Suppressor macrophage treated with lipopolysaccharide for 4 hours (primary cell): ENCODE data around the gene PI16.

Experiments
- DNase-seq: peaks from one replicate; pipeline ENCODE4 v3.0.0-alpha.2; 2020

Gene PI16, protein sequence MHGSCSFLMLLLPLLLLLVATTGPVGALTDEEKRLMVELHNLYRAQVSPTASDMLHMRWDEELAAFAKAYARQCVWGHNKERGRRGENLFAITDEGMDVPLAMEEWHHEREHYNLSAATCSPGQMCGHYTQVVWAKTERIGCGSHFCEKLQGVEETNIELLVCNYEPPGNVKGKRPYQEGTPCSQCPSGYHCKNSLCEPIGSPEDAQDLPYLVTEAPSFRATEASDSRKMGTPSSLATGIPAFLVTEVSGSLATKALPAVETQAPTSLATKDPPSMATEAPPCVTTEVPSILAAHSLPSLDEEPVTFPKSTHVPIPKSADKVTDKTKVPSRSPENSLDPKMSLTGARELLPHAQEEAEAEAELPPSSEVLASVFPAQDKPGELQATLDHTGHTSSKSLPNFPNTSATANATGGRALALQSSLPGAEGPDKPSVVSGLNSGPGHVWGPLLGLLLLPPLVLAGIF

DNA sequence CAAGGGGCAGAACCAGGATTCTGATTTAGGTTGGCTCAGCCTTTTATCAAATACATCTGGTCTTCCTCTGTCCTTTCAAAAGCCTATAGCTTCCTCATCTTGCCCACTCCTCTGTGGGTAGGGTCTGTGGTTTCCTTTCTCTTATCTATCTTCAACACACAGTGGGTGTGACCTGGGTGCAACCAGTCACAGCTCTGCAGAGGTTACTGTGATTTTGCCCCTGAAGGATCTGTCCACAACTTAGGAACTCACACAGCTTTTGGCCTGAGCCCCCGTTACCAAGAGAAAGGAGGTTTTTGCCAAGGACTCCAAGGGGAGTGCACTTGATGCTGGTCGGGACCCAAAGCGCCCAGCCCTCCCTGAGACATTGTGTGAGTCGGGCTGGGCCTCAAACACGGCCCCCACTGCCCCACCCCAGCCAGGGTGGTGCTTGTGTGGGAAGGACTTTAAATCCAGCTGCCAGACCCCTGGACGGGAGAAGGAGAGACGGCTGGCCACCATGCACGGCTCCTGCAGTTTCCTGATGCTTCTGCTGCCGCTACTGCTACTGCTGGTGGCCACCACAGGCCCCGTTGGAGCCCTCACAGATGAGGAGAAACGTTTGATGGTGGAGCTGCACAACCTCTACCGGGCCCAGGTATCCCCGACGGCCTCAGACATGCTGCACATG lies at the start of gene PI16:
PI16 (plus strand) TSS at position 477 of the 670 bp plus-strand sequence; CDS start at position 500, 23 bp downstream.
- DNase-seq = no peak

DNA sequence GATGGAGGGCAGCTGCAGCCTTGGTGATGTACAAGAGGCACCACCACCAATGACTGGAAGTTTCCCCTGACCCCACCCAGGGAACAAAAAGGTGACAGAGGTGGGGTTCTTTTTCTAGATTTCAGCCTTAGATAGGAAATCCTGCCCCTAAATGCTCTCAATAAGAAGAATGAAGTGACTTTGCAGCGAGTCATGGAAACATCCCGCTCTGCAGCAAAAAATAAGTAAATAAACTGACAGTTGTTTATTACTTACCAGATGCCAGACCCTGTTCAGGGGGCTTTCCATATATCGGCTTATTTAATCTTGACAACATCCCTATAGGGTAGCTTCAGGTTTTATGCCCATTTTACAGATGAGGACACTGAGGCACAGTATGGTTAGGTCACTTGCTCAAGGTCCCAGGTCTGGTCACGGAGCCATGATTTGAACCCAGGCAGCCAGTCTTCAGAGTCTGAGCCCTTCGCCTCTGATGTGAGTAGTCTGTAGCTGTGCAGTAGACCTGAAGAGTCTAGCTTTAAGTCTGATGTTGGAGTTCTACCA lies 49.6 kb upstream of the PI16 start:
- no peak for DNase-seq

DNA sequence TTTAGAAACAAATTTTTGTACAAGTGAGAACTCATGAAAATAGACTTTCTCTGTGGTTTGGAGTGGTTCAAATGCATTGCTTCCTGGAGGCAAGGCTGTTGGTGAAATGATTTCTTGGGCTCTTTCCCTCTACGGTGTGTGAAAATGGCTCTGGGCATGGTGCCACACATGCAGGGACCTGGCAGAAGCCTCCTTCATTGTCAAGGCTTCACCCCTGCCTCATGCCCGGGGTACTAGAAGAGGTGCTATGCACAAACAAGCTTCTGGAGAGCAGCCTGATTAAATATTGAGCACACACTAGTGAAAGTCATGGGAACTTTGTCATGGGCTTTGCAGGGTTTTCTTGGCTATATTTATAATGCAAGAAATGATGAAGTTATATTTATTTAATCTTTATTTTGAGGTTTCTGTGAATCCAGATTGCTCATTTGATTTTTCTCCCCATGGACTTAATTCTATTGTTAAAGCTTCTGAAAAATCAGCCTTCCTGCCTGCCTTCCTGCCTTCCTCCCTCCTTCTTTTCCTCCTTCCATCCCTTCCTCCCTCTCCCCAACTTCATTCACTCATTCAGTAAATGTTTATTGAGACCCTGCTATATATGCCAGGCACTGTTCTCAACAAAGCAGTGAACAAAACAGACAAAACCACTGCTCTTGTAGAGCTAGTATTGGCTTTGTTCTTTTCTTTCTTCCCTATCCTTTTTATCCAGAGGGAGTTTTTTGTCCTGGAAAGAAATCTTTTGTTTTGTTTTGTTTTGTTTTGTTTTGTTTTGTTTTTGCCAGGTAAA lies 47.8 kb upstream of the PI16 start:
- DNase-seq = no peak

DNA sequence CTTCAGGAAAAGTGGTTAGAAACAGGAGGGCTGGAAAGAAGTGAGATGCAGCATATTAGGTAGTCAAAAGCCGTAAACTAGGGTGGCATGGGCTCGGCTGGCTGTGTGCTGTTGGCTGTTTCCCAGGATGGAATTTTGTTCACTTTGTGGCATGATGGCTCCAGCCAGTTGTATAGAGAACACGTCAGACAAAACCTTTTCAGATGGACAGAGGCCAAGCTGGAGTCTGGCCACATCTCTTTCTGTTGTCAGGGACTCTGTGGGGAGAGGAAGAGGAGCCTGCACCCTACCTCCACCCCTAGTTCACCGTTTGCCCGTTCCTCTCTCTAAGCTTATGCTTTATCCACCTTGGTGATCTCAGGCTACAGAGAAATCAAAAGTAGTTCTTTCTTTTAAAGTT lies 46.8 kb upstream of the PI16 start:
- no peak for DNase-seq

DNA sequence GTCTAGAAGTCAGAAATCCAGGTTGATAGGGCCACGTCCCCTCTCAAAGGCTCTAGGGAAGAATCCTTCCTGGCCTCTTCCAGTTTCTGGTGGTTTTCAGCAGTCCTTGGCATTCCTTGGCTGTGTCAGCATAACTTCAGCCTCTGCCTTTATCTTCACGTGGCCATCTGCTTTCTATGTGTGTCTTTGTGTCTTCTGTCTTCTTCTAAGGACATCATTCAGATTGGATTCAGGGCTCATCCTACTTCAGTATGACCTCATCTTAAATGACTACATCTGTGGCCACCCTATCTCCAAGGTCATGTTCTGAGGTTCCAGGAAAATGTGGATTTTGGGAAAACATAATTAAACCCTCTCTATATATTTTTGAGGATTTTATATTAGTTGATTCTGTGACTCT lies 45.8 kb upstream of the PI16 start:
- DNase-seq = no peak

DNA sequence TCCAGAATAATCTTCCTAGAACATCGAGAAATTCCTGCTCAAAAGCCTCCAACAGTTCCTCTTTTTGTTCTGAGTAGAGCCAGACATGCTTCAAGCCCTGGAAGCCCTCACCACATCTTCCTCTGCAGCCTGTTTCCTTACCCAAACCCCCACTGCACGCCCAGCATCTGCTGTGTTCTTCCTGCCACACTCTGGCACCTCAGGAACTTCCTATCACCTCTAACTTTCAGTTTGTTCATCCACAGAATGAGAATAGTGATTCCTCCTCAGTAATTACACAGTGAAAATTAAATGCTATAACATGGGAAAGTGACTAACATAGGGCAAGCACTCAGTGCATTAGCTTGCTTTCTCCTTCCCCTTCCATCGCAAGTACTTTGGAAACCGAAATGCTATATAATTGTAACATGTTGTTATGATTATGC lies 42.5 kb upstream of the PI16 start:
- peak; percentile 33 for DNase-seq

DNA sequence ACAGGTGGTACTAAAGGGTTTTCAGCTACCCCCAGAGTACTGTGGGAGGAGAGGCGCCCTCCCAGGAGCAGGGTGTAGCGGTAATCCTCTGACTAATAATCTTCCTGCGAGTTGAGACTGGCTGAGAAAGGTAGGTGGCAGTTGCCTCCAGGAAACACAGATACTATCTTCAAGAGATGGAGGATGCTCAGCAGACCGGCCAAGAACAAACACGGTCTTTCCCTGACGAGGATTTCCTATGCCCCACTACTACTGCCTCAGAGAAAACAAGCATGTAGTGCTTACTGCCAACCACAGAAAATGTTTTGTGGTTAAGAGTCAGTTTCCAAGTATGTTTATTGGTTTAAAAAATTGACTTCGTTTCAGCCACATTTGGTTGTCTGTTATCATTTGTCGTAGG lies 42.0 kb upstream of the PI16 start:
- no peak for DNase-seq

DNA sequence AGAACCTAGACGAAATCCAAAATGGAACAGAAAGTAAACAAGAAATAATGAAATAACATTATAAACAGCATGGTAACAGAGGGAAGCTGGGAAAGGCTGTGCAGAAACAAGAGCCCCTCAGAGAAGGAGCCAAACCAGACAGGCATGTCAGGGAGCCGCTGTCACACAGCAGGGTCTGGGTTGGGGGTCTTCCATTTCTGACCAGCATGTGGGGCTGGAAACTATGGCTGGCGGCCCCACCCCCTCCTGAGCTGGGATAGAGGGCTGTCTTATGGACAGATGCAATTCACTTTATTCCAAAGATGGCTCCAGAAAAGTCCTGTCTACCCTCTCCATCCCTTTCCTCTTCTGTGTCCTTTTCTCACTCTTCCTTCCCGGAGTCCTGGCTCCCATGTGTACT lies 41.5 kb upstream of the PI16 start:
- no peak for DNase-seq

DNA sequence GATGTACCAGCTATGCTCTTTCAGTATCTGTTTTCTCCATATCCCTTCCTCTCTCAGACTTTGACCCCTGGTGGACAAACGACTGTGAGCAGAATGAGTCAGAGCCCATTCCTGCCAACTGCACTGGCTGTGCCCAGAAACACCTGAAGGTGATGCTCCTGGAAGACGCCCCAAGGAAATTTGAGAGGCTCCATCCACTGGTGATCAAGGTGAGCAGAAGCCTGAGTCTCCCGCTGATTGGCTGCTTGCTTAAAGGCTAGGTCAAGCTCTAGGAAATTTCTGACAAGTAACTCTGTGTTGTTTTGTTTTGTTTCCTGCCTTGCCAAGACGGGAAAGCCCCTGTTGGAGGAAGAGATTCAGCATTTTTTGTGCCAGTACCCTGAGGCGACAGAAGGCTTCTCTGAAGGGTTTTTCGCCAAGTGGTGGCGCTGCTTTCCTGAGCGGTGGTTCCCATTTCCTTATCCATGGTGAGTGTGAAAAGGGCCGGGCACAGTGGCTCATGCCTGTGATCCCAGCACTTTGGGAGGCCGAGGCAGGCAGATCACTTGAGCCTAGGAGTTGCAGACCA lies 40.2 kb upstream of the PI16 start:
- peak; percentile 39 for DNase-seq

DNA sequence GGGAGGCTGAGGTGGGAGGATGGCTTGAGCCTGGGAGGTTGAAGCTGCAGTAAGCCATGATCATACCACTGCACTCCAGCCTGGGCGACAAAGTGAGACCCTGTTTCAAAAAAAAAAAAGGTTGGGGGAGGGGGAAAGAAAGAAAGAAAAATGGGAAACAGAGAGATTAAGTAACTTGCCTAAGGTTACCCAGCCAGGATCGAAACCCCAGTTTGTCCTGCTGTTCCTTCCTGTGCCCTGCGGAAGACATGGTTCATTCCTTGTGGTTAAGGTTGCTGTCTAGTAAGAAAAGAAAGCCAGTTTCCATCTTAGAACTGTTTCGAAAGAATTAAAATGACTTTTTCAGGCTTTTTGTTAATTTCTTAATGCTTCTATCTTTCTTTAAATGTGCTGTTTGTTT lies 38.9 kb upstream of the PI16 start:
- DNase-seq = peak; percentile 33

DNA sequence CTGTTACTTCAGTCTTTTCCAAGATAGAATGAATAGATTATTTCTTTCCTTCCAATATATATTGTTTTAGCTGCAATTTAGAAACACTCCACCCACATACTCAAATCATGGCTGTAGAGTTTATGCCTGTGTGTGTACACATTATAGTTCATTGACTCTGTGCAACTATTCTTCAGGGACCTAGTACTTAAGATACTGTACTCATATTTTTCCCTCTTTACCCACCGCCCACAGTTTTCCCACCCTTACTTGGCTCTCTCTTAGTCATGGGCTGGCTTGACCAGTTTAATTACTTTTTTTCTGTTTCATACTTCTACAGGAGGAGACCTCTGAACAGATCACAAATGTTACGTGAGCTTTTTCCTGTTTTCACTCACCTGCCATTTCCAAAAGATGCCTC lies 38.4 kb upstream of the PI16 start:
- DNase-seq = no peak

DNA sequence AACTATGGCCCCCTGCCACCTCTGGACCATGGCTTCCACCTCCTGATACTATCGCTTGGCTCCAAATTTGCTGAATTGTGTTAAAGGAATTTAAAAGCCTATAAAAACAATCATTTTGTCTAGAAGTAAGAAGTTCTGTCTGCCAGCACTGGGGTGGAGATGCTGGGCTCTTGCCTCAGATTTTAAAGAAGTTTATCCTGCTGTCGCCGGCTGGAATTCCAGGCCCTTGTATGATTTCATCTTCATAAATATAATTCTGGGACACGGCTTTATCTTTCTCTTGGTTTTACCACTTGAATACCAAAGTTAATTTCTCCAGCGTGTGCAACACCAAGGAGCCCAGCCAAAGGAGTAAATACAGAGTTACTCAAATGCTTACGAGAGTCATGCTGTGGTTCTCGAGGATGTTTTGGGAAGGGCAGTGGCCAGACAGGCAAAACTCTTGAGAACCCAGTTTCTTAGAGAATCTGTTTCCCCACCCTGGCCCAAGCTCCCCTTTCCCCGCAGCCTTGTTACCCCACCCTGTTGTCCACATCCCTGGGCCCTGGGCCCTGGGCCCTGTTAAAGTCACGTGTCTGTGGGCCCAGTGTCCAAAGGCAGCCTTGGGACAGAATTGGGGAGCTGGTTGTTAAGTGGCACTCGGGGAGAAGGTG lies 36.9 kb upstream of the PI16 start:
- DNase-seq = no peak

DNA sequence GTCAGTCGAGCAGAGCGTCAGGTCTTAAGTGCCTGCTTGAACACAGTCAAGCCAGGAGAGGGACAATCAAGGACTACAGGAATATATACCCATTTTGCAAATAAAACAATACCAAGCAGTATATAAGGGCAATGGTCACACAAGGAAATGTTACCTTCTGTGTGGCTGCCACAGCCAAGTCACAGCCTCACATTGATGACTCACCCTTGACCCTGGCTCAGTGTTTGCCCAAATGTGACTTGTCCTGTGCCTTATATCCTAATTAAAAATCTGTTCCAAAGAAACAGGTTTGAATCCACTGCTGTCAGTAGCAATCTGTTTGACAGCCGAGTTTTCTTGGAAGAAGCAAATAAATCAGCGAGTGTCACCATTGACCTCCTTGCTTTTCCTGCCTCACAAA lies 34.5 kb upstream of the PI16 start:
- no peak for DNase-seq

DNA sequence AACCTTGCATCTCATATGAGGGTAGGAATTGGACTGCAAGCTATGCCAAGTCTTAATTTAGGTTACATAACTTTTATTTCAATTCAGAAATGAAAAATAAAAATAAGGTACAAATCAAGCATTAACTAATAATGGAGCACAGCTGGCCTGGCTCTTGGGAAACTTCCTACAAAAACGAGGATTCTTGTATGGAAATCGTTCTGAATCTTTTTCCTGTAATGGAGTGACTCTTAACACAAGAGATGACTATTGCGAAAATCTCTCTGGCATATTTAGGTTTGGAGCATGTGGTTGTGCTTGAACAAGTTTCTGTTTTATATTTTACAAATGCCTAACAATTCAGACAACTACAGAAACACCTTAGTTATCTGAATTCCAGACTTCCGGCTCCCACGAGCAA lies 34.0 kb upstream of the PI16 start:
- no peak for DNase-seq

DNA sequence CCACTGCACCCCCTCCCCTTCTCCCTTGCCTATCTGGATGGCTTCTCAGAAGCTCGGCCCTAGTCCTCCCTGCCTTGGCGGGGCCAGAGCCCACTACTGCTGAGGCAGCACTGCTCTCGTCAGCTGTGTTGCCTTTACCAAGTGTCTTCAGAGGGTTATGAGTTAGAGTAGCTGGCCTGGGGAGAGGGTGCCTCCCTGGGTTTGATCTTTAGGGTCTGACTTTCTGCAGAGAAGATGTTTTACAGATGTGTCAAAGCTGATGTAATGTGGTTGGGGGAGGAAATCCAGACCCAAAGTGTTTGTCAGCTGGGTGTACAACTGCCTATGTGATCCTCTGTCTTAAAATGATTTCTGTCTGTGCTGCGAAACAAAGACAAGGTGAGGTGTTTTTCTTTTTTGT lies 30.4 kb upstream of the PI16 start:
- no peak for DNase-seq

DNA sequence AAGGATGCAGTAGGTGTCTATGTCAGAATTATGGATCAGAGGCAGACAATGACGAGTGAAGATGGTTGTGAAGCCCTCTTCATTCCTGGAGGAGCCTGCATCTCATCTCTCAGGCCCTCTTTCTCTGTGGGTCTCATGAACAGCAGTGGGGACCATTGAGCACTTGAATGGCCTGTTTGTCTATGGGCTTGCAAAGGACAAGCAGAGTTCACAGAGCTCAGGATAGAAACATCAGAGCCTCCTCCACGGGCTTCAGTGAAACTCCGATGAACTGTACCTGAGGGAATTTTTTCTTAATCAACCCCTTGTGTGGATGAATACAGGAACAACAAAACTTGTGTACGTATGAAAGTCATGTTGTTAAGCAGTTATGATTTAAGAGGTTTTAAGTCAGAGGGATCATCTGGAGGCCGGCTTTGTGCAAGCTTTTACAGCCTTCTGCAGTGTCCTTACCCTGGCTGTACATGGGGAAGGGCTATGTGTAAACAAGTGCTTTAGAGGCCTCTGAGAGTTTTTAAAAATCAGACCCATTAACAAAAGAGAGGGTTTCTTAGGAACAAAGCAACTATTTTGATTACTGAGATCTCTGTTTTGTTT lies 29.7 kb upstream of the PI16 start:
- no peak for DNase-seq

DNA sequence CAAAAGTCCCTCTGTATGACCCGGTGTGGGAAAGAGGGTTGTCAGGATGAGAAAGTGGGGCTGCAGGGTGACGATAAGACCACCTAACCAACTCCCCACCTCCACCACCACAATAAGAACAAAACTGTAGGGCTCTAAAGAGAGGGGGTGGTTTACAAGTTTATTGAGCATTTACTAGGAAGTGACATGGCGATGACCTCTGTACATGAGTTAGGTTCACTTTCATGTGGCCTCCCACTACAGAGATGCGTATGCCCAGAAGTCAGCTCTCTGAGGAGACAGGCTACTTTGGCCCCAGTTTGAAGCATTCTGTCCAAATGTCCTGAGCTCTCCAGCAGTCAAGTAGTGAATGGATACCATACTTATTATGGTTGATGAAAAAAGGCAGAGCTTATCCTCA lies 28.7 kb upstream of the PI16 start:
- DNase-seq = no peak

DNA sequence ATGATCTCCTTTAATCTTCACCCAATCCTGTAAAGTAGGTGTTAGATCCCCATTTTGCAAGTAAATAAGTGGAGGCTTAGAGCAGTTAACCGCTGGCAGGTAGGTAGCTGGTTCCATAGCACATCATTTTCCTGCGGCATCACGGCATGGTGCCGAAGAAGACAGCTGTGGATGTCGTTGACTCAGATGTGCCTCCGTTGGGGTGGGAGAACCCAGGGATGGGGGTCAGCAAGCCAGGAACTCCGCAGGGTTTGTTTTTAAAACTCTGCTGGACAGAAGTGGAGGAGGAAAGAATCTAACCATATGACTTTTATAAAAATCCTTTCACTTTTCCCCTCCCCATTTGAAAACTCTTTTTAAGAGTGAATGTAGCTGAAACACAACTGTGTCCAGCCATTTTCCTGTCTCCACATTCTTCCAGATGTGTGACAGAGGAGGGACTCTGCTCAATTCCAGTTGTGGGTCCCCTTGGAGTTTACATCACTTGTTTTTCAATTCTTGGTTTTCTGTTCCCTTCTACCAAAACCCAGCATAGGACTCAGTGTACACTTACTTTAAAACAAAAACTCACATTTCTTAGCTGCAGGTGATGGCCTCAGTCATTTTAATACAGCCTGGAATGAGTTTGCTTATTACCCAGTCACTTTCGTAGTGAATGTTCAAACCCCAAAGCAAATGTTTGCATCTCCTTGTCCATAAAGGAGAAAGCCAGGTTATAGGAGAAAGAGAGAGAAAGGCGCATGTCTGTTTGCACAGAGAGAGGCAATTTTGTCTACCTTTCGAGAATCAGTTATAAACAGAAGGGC lies 27.6 kb upstream of the PI16 start:
- DNase-seq = no peak

DNA sequence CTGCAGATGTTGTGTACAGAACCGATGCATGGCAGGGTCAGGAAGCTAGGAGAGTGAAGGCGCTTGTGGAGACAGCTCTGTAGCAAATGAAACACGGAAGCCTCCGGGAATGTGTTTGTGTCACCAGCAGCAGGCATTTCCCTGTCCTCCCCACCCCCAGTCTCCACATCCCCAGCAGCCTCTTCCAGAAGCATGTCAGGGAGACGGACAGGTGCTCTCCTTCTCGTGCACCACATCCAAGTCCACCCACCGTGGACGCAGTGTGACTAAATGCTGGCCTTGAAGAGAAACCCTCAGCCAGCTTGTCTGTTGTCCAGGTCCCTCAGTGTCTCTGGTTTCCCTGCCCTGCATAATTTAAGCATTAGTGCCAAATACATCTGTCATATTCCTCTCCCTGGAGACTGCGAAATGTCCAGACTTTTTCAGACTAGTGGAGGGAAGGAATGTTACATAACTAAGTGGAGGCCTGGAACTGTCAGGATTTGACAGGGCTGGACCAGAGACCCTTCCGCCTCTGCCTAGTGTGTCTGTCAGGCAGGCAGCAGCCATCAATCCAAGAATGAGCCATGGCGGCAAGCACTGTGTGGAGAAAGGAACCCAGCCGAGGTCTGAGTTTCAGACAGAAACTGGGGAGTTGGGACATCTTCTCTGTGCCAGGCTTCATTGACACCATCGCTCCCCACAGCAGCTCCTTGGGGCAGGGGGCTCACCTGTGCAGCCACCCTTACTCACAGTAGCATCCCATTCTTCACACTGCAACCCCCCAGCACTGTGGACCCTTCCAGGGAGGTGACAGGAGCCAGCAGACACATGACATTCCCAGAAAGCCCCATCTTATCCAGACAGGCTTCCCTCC lies 26.6 kb upstream of the PI16 start:
- no peak for DNase-seq

DNA sequence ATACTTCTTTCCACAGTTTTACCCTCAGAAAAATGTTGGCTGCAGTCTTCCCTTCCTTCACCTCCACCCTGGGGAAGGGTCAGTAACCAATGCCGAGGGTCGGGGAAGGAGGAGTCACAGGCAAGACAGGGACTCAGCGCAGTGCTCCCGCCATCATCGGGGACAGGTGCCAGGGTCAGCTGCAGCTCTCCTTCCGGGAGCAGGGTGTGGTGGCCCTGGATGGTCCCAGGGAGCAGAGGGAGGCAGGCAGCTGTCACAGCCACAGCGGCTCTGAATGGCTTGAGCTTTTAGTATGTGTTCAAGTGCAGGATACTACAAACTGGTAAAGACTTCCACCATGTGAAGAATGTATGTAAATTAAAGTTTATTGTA lies 26.0 kb upstream of the PI16 start:
- no peak for DNase-seq
